ENCODE measurements around the gene RAC2.

The RAC2 gene

GRCh38 chr22:37288521-37288920 lies 44.5 kb upstream of the RAC2 start:
- TF ChIP-seq, protein P1, sequence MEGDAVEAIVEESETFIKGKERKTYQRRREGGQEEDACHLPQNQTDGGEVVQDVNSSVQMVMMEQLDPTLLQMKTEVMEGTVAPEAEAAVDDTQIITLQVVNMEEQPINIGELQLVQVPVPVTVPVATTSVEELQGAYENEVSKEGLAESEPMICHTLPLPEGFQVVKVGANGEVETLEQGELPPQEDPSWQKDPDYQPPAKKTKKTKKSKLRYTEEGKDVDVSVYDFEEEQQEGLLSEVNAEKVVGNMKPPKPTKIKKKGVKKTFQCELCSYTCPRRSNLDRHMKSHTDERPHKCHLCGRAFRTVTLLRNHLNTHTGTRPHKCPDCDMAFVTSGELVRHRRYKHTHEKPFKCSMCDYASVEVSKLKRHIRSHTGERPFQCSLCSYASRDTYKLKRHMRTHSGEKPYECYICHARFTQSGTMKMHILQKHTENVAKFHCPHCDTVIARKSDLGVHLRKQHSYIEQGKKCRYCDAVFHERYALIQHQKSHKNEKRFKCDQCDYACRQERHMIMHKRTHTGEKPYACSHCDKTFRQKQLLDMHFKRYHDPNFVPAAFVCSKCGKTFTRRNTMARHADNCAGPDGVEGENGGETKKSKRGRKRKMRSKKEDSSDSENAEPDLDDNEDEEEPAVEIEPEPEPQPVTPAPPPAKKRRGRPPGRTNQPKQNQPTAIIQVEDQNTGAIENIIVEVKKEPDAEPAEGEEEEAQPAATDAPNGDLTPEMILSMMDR (IDR thresholded peaks at IDR 0.05; ENCODE audit: borderline replicate concordance, insufficient read depth, low read depth, low read length), result no peak
- no peak overlapping the region for H3K4me3 ChIP-seq (ENCODE audit: low read depth, low read length)

DNA sequence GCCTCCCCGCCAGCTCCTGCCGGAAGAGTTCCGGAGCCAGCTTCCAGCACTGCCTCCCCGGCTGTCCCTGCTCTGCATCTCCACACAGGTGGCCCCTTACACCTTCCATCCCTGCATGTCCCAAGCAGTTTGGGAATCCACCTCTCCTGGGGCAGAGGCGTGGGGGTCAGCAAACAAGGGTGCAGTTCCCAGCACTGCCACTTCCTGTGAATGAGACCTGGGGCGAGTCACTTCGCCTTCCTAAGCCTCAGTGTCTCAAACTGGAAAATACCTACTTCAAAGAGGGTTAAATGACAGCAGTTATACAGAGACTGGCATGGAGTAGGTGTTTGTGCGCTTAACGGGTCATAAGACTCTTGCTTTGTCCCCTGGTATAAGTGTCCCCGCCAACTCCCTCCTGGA lies 43.5 kb upstream of the RAC2 start:
- no peak overlapping the region for H3K4me3 ChIP-seq (ENCODE audit: low read depth, low read length)
- TF ChIP-seq, protein P1 (IDR thresholded peaks at IDR 0.05; ENCODE audit: borderline replicate concordance, insufficient read depth, low read depth, low read length), result no peak

GRCh38 chr22:37285937-37286336 lies 41.9 kb upstream of the RAC2 start:
- TF ChIP-seq, protein P1 (IDR thresholded peaks at IDR 0.05; ENCODE audit: borderline replicate concordance, insufficient read depth, low read depth, low read length), result no peak

DNA sequence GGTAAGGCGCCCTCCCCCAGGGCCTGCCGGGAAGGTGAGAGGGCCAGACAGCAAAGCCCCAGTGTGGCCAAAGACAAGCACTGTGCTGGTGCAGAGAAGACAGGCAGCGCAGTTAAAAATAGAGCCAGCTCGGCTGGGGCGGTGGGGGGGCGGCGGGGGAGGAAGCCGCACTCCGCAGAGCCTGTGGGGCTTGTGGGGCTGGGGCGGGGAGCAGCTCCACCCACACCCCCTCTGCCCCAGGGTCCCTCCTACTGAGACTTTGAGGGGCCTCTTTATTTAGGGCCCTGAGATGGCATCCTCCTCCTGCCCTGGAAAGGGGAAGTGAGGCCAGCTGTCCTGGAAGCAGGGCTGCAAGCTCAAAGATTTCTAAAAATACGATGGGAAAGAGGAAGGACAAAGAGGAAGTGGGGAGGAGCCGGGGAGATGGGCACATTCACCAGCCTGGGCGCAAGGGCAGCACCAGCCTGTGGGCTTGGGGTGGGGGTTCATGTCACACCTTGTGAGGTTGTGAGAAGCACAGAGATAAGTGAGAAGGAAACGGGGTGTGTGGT lies 40.8 kb upstream of the RAC2 start:
- H3K4me3 ChIP-seq (ENCODE audit: low read depth, low read length), result peak overlapping the region; percentile 63
- TF ChIP-seq, protein P1 (IDR thresholded peaks at IDR 0.05; ENCODE audit: borderline replicate concordance, insufficient read depth, low read depth, low read length), result no peak

More at GRCh38 chr22:37285937-37286336, 41.9 kb upstream of the RAC2 start:
- no peak overlapping the region for H3K4me3 ChIP-seq (ENCODE audit: low read depth, low read length)

GRCh38 chr22:37284126-37284804 lies 40.2 kb upstream of the RAC2 start:
- peak overlapping the region; percentile 63 for H3K4me3 ChIP-seq (ENCODE audit: low read depth, low read length)
- TF ChIP-seq, protein P1 (IDR thresholded peaks at IDR 0.05; ENCODE audit: borderline replicate concordance, insufficient read depth, low read depth, low read length), result no peak

DNA sequence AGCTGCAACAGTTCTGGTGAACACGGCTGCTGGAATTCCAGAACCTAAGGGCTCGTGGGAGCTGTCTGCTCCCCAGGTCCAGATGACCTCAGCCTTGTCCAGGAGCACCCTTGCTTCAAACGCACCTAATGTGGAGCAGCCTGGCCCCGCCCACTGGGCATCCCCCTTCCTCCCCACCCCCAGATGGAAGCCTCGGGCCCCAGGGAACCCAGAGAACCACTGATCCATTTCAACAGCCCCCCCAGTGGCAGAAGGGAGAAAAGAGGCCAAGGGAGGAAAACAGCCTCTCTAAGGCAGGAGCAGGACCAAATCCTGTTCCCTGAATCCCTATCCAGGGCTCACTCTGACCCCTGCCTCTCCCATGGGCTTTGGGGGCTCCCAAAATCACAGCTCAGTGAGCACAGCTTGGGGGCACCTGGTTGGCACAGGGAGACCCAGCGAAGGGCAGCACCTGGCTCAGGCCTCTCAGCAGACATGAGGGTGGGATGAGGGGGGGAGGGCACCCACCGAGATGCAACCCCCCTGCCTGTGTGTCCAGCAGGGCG lies 39.4 kb upstream of the RAC2 start:
- peak overlapping the region; percentile 63 for H3K4me3 ChIP-seq (ENCODE audit: low read depth, low read length)
- TF ChIP-seq, protein P1 (IDR thresholded peaks at IDR 0.05; ENCODE audit: borderline replicate concordance, insufficient read depth, low read depth, low read length), result no peak

GRCh38 chr22:37282385-37282677 lies 38.3 kb upstream of the RAC2 start, which contains the start of gene CYTH4:
CYTH4 (plus strand) TSS chr22:37282508; CDS start chr22:37282570, 62 bp downstream.
- TF ChIP-seq, protein P1 (IDR thresholded peaks at IDR 0.05; ENCODE audit: borderline replicate concordance, insufficient read depth, low read depth, low read length), result no peak
- H3K4me3 ChIP-seq (ENCODE audit: low read depth, low read length), result peak within 1 kb of the TSS; percentile 63

Measured in GM12875 (cell line).